ENCODE measurements around the gene ALDH6A1.

Gene ALDH6A1

DNA sequence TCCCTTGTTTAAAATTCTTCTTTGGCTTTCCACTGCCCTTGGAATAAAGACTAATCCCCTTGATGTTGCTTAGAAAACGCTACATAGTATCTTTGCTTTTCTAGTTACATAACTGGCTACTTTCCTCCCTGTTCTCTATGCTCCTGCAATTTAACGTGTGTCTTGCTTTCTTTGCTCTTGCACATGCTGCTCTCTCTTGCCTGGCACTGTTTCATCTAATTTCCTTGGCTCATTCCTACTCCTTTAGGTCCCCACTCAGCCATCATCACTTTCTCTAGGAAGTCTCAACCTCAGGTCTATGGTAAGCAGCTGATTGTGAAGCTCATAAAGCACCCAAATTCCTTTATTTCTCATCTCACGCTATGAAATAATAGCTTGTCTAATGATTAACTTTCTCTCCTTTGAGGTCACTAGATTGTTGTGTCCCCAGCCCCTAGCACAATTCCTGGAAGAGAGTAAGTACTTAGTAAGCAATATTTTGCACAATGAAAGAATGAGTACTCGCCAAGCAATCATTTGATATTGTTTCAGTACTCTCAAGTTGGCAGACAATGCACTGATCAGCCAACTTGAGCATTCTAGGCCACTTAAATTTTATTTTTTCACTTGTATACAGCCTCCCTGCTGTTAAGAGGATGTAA, 3.3 kb downstream of the ALDH6A1 start:
- TF ChIP-seq, protein P1, sequence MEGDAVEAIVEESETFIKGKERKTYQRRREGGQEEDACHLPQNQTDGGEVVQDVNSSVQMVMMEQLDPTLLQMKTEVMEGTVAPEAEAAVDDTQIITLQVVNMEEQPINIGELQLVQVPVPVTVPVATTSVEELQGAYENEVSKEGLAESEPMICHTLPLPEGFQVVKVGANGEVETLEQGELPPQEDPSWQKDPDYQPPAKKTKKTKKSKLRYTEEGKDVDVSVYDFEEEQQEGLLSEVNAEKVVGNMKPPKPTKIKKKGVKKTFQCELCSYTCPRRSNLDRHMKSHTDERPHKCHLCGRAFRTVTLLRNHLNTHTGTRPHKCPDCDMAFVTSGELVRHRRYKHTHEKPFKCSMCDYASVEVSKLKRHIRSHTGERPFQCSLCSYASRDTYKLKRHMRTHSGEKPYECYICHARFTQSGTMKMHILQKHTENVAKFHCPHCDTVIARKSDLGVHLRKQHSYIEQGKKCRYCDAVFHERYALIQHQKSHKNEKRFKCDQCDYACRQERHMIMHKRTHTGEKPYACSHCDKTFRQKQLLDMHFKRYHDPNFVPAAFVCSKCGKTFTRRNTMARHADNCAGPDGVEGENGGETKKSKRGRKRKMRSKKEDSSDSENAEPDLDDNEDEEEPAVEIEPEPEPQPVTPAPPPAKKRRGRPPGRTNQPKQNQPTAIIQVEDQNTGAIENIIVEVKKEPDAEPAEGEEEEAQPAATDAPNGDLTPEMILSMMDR (conservative IDR thresholded peaks at IDR 0.05; ENCODE audit: low read length), result no peak
- DNase-seq (ENCODE audit: low read depth), result no peak

GRCh38 chr14:74077401-74077800, 6.9 kb downstream of the ALDH6A1 start:
- DNase-seq (ENCODE audit: low read depth), result no peak
- TF ChIP-seq, protein P1 (conservative IDR thresholded peaks at IDR 0.05; ENCODE audit: low read length), result no peak

More for the DNA sequence above, 3.3 kb downstream of the ALDH6A1 start:
- no peak overlapping the region for H3K4me3 ChIP-seq (ENCODE audit: low read length)

DNA sequence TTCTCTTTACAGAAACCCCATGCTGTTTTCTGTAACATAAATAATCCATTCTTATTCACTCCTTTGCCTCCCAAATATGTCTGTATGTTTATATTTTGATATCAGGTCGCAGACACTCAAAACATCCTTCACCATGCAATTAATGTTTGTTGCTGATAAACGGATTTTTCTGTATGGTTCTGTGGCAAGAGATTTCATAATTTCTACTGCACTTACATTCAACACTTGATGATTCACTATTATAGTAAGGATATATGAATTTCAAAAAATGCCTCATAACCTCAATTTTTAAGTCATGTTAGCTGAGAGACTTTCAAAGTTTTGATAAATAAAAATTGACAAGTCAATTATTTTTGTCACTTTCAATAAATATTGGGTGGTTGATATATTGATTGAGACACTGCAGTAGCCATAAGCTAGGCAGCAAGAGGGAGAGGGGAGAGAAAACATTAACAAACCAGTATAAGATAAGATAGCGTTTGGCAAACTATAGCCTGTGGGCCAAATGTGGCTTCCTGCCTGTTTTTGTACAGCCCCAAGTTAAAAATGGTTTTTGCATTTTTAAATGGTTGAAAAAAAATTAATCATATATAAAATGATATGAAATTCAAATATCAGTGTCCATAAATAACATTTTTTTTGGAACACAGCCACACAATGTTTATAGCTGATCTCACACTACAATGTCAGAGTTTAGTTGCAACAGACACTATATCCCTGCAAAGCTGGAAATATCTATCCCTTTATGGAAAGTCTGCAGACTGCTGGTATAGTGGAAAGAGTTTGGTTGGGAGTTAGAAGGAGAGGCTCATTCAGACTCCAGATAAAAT, 18.3 kb downstream of the ALDH6A1 start:
- no peak overlapping the region for H3K4me3 ChIP-seq (ENCODE audit: low read length)
- DNase-seq (ENCODE audit: low read depth), result no peak
- TF ChIP-seq, protein P1 (conservative IDR thresholded peaks at IDR 0.05; ENCODE audit: low read length), result no peak

More at GRCh38 chr14:74077401-74077800, 6.9 kb downstream of the ALDH6A1 start:
- no peak overlapping the region for H3K4me3 ChIP-seq (ENCODE audit: low read length)

GRCh38 chr14:74064883-74065282, 19.4 kb downstream of the ALDH6A1 start:
- no peak overlapping the region for H3K4me3 ChIP-seq (ENCODE audit: low read length)
- TF ChIP-seq, protein P1 (conservative IDR thresholded peaks at IDR 0.05; ENCODE audit: low read length), result no peak
- no peak for DNase-seq (ENCODE audit: low read depth)

DNA sequence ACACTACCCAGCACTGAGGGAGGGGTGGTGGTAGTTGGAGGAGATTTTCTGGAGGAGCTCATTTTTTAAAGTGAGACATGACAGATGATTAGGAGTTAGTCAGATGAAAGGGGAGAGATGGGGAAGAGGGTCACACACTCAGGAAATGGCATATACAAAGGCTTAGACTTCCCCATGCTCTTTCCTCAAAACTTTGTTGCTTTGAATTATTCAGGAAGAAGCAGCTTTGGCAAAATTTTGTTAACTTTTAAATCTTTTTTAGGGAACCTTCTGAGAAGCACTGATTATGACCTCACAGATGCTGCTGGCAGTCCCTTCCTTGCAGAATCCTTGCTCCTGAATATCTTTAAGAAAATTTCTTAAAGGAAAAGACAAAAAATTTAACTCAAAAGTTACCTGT, 19.8 kb downstream of the ALDH6A1 start:
- TF ChIP-seq, protein P1 (conservative IDR thresholded peaks at IDR 0.05; ENCODE audit: low read length), result no peak
- no peak for DNase-seq (ENCODE audit: low read depth)
- H3K4me3 ChIP-seq (ENCODE audit: low read length), result no peak overlapping the region

DNA sequence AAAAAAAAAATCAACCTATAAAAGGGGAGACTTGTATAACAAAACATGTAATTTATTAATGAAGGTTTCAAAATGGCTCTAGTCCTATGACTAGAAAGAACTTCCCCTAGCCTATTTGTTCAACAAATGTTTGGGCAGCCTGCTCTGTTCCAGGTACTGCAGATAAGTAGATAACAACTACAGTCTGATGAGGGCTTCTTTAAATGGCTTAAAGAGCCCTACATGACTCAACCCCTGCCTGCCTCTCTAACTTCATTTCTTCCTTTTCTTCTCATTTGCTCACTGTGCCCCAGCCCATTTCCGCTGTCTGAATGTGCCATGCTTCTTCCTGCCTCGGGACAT, 21.5 kb downstream of the ALDH6A1 start:
- H3K4me3 ChIP-seq (ENCODE audit: low read length), result no peak overlapping the region
- no peak for DNase-seq (ENCODE audit: low read depth)
- TF ChIP-seq, protein P1 (conservative IDR thresholded peaks at IDR 0.05; ENCODE audit: low read length), result no peak
